Neuronal stem cell (in vitro differentiated cells): ENCODE measurements around the gene CEP95.

Experiments used
- DNase-seq: peaks from one replicate; pipeline ENCODE4 v3.0.0-alpha.2; 2013; ENCODE audit warnings: low spot score
- H2AFZ ChIP-seq: one replicate; pipeline ENCODE4 v1.6.1; 2013; ENCODE audit warnings: mild to moderate bottlenecking, low read length, inconsistent platforms
- H2AK5ac ChIP-seq: 2 replicates; pipeline ENCODE4 v1.6.1; 2013; ENCODE audit warnings: low read depth, mild to moderate bottlenecking, inconsistent platforms, low read length, moderate library complexity, mixed read lengths
- H2BK120ac ChIP-seq: 2 replicates; pipeline ENCODE4 v1.6.1; 2013; ENCODE audit warnings: low read depth, mild to moderate bottlenecking, inconsistent platforms, low read length, moderate library complexity, mixed read lengths
- H2BK12ac ChIP-seq: one replicate; pipeline ENCODE4 v1.6.1; 2013; ENCODE audit warnings: low read length, inconsistent platforms
- H2BK15ac ChIP-seq: 2 replicates; pipeline ENCODE4 v1.6.1; 2013; ENCODE audit warnings: mild to moderate bottlenecking, low read length, inconsistent platforms, mixed read lengths
- H2BK5ac ChIP-seq: one replicate; pipeline ENCODE4 v1.6.1; 2013; ENCODE audit warnings: inconsistent platforms, mild to moderate bottlenecking, low read length, moderate library complexity
- H3K14ac ChIP-seq: one replicate; pipeline ENCODE4 v1.6.1; 2013; ENCODE audit warnings: low read length, inconsistent platforms
- H3K18ac ChIP-seq: 2 replicates; pipeline ENCODE4 v1.6.1; 2013; ENCODE audit warnings: low read length, inconsistent platforms
- H3K23ac ChIP-seq: 2 replicates; pipeline ENCODE4 v1.6.1; 2013; ENCODE audit warnings: low read depth, mild to moderate bottlenecking, mixed read lengths, low read length, inconsistent platforms; ENCODE audit not compliant: poor library complexity
- H3K27ac ChIP-seq: replicated peaks from 3 replicates; pipeline ENCODE4 v1.5.1; 2013; ENCODE audit warnings: low read length, inconsistent platforms
- H3K27me3 ChIP-seq, 3 experiments: 2 replicates each; pipeline ENCODE4 v1.6.1; 2013; ENCODE audit warnings: low read length in 3 of 3, mild to moderate bottlenecking in 2 of 3, inconsistent platforms in 1 of 3, low read depth in 1 of 3, mixed read lengths in 1 of 3, moderate library complexity in 1 of 3; ENCODE audit not compliant: control insufficient read depth in 3 of 3, insufficient read depth in 3 of 3
- H3K36me3 ChIP-seq, 2 donors: replicated peaks in 1 of 2; 2 replicates each; pipeline ENCODE4 v1.6.1; 2013; ENCODE audit warnings: low read length in 2 of 2; ENCODE audit not compliant: control insufficient read depth in 2 of 2, insufficient read depth in 2 of 2
- H3K4ac ChIP-seq: 2 replicates; pipeline ENCODE4 v1.6.1; 2013; ENCODE audit warnings: inconsistent platforms, mild to moderate bottlenecking, low read length, moderate library complexity
- H3K4me1 ChIP-seq, 2 donors: 1 replicate in 1 of 2; 2 replicates in 1 of 2; pipeline ENCODE4 v1.6.1; 2013; ENCODE audit warnings: low read length in 2 of 2, low read depth in 1 of 2; ENCODE audit not compliant: control insufficient read depth in 2 of 2, insufficient read depth in 1 of 2
- H3K4me2 ChIP-seq: one replicate; pipeline ENCODE4 v1.6.1; 2013; ENCODE audit warnings: mild to moderate bottlenecking, low read length, inconsistent platforms; ENCODE audit not compliant: insufficient read depth, poor library complexity, severe bottlenecking
- H3K4me3 ChIP-seq, 2 donors: 2 replicates each; pipeline ENCODE4 v1.5.1; 2013; ENCODE audit warnings: low read length in 2 of 2, mild to moderate bottlenecking in 2 of 2, inconsistent platforms in 1 of 2, moderate library complexity in 1 of 2
- H3K79me1 ChIP-seq: one replicate; pipeline ENCODE4 v1.6.1; 2013; ENCODE audit warnings: low read depth, mild to moderate bottlenecking, inconsistent platforms, low read length, moderate library complexity
- H3K9ac ChIP-seq: one replicate; pipeline ENCODE4 v1.6.1; 2013; ENCODE audit warnings: mild to moderate bottlenecking, low read depth, low read length, inconsistent platforms; ENCODE audit not compliant: poor library complexity
- H3K9me3 ChIP-seq, 2 donors: replicated peaks in 1 of 2; 2 replicates each; pipeline versions ENCODE3 to v1.6.1; 2013; ENCODE audit warnings: low read length in 2 of 2, mild to moderate bottlenecking in 2 of 2, inconsistent platforms in 1 of 2, low read depth in 1 of 2, mixed read lengths in 1 of 2, moderate library complexity in 1 of 2; ENCODE audit not compliant: control insufficient read depth in 2 of 2, insufficient read depth in 1 of 2
- H4K8ac ChIP-seq: one replicate; pipeline ENCODE4 v1.6.1; 2013; ENCODE audit warnings: low read depth, mild to moderate bottlenecking, inconsistent platforms, low read length, moderate library complexity
- H4K91ac ChIP-seq: one replicate; pipeline ENCODE4 v1.6.1; 2013; ENCODE audit warnings: low read length, low read depth, mild to moderate bottlenecking, inconsistent platforms; ENCODE audit not compliant: poor library complexity
- WGBS, 2 donors: extraction: QIAGEN DNeasy Blood & Tissue Kit; methylation state at CpG; one replicate each; pipeline ENCODE4 v1.1.7; 2013; ENCODE audit warnings: missing lambda C conversion rate in 2 of 2, mixed read lengths in 1 of 2; ENCODE audit not compliant: insufficient read length in 2 of 2, insufficient replicate concordance in 1 of 2; ENCODE audit errors: extremely low coverage in 2 of 2; 5-methylcytosine and 5-hydroxymethylcytosine counted together

CEP95 gene

GRCh38 chr17:64503821-64504768 is 2.7 kb upstream of the CEP95 start:
- no peak overlapping the region for H3K9ac ChIP-seq
- H4K91ac ChIP-seq: no peak overlapping the region
- H3K14ac ChIP-seq: no peak overlapping the region
- H2BK120ac ChIP-seq: no peak overlapping the region
- no peak overlapping the region for H3K4ac ChIP-seq
- H3K18ac ChIP-seq: no peak overlapping the region
- H2BK5ac ChIP-seq: no peak overlapping the region
- peaks cover 3 to 11% of the 10 kb centered on the region in 2 donors for H3K4me1 ChIP-seq
- H4K8ac ChIP-seq: no peak overlapping the region
- no peak overlapping the region for H2BK15ac ChIP-seq
- no CpG with 5 or more reads among the region's 7 CpGs for WGBS, 2 donors
- no peak overlapping the region for H3K27ac ChIP-seq
- no peak for DNase-seq
- H2AK5ac ChIP-seq: no peak overlapping the region
- no peaks in the 10 kb centered on the region for H3K9me3 ChIP-seq
- H2BK12ac ChIP-seq: no peak overlapping the region
- H3K79me1 ChIP-seq: peaks cover 5% of the 10 kb centered on the region
- no peaks in the 10 kb centered on the region for H3K27me3 ChIP-seq
- H3K23ac ChIP-seq: no peak overlapping the region
- no peak overlapping the region for H2AFZ ChIP-seq
- H3K36me3 ChIP-seq: peaks cover 41 to 75% of the 10 kb centered on the region in 2 donors
- peak overlapping the region; percentile 51 for H3K4me2 ChIP-seq
- peak overlapping the region in 1 of 2 donors; percentile 88 for H3K4me3 ChIP-seq

- Histone ChIP-seq H3K27ac (no peak overlapping the region), H3K23ac (no peak overlapping the region), H3K9me3 (no peaks in the 10 kb centered on the region), H3K27me3 (no peaks in the 10 kb centered on the region), H3K4me1 (peaks cover 3 to 11% of the 10 kb centered on the region in 2 donors), H2AK5ac (no peak overlapping the region), H3K4me2 (peak overlapping the region; percentile 51), H3K9ac (peak overlapping the region; percentile 87), H3K18ac (peak overlapping the region; percentile 21), H2AFZ (no peak overlapping the region), H2BK5ac (no peak overlapping the region), H2BK15ac (no peak overlapping the region), H4K8ac (no peak overlapping the region), H2BK120ac (no peak overlapping the region), H2BK12ac (no peak overlapping the region), H4K91ac (no peak overlapping the region), H3K4me3 (peak overlapping the region; percentile 88 to 99), H3K36me3 (peaks cover 43 to 75% of the 10 kb centered on the region in 2 donors), H3K4ac (no peak overlapping the region), H3K14ac (no peak overlapping the region), H3K79me1 (peaks cover 5% of the 10 kb centered on the region)
- DNase-seq: no peak
- WGBS, 2 donors: no CpG with 5 or more reads among the region's 13 CpGs
Observed at GRCh38 chr17:64504769-64505339, 1.9 kb upstream of the CEP95 start.

- peak overlapping the region; percentile 100 for H2AK5ac ChIP-seq
- WGBS, 2 donors: no CpG with 5 or more reads among the region's 76 CpGs
- H4K91ac ChIP-seq: no peak overlapping the region
- peak; percentile 79 for DNase-seq
- H4K8ac ChIP-seq: peak overlapping the region; percentile 99
- peak overlapping the region; percentile 90 for H3K23ac ChIP-seq
- peak overlapping the region; percentile 87 for H2AFZ ChIP-seq
- H3K36me3 ChIP-seq: peaks cover 38 to 75% of the 10 kb centered on the region in 2 donors
- peak overlapping the region; percentile 49 for H3K14ac ChIP-seq
- H2BK12ac ChIP-seq: no peak overlapping the region
- H3K9me3 ChIP-seq: no peaks in the 10 kb centered on the region
- H3K4me1 ChIP-seq: peaks cover 3 to 11% of the 10 kb centered on the region in 2 donors
- peak overlapping the region; percentile 93 for H3K27ac ChIP-seq
- no peaks in the 10 kb centered on the region for H3K27me3 ChIP-seq
- peak overlapping the region; percentile 90 for H3K4ac ChIP-seq
- H3K9ac ChIP-seq: peak overlapping the region; percentile 98
- peak overlapping the region; percentile 88 to 99 for H3K4me3 ChIP-seq
- peak overlapping the region; percentile 99 for H3K18ac ChIP-seq
- H3K4me2 ChIP-seq: peak overlapping the region; percentile 51
- H2BK5ac ChIP-seq: peak overlapping the region; percentile 99
- peak overlapping the region; percentile 62 for H2BK15ac ChIP-seq
- peak overlapping the region; percentile 96 for H2BK120ac ChIP-seq
- peaks cover 5% of the 10 kb centered on the region for H3K79me1 ChIP-seq
Observed at GRCh38 chr17:64505340-64506200, 1.2 kb upstream of the CEP95 start.
